Esophagus (tissue), 2 donors: ENCODE data around the gene E2F7. TPM values are rescaled to one million over a fixed set of nuclear protein-coding genes. Genes with fewer than 3 reads are reported as not detected.

Experiments
- H3K27ac ChIP-seq, 2 donors: one replicate each; pipeline ENCODE4 v1.5.1; 2013; ENCODE audit warnings: low read depth in 2 of 2, mild to moderate bottlenecking in 2 of 2, inconsistent platforms in 1 of 2, low read length in 1 of 2, moderate library complexity in 1 of 2
- H3K27me3 ChIP-seq, 2 donors: one replicate each; pipeline ENCODE4 v1.6.1; 2013; ENCODE audit warnings: low read length in 2 of 2, control low read depth in 1 of 2, mild to moderate bottlenecking in 1 of 2; ENCODE audit not compliant: insufficient read depth in 2 of 2, control insufficient read depth in 1 of 2
- H3K36me3 ChIP-seq, 2 donors: one replicate each; pipeline ENCODE4 v1.6.1; 2013; ENCODE audit warnings: low read length in 1 of 2; ENCODE audit not compliant: control insufficient read depth in 2 of 2, insufficient read depth in 2 of 2
- H3K4me1 ChIP-seq, 2 donors: one replicate each; pipeline ENCODE4 v1.6.1; 2013; ENCODE audit warnings: low read length in 1 of 2; ENCODE audit not compliant: control insufficient read depth in 2 of 2, insufficient read depth in 2 of 2
- H3K4me3 ChIP-seq, 2 donors: one replicate each; pipeline ENCODE4 v1.5.1; 2013; ENCODE audit warnings: low read length in 2 of 2, mild to moderate bottlenecking in 2 of 2, low read depth in 1 of 2, moderate library complexity in 1 of 2
- H3K9me3 ChIP-seq, 2 donors: one replicate each; pipeline ENCODE4 v1.6.1; 2013; ENCODE audit warnings: mild to moderate bottlenecking in 2 of 2, low read depth in 1 of 2, low read length in 1 of 2, moderate library complexity in 1 of 2; ENCODE audit not compliant: control insufficient read depth in 2 of 2, insufficient read depth in 1 of 2
- WGBS, 2 donors: extraction: QIAGEN DNeasy Blood & Tissue Kit; methylation state at CpG; one replicate each; pipeline ENCODE4 v1.1.7; 2013; 5-methylcytosine and 5-hydroxymethylcytosine counted together
- polyA plus RNA-seq, 2 donors: library from polyadenylated mRNA; stranded (reverse); fragments of 200-250 nt; gene quantifications; one replicate each; pipeline ENCODE4 v1.2.3, GENCODE V29; 2013
- donor health status: healthy with polysubstance abuse.
- donor health status: Bipolar disorder and iron deficiency.

Gene E2F7
- polyA plus RNA-seq, 2 donors = 1.1 to 1.5 TPM

DNA sequence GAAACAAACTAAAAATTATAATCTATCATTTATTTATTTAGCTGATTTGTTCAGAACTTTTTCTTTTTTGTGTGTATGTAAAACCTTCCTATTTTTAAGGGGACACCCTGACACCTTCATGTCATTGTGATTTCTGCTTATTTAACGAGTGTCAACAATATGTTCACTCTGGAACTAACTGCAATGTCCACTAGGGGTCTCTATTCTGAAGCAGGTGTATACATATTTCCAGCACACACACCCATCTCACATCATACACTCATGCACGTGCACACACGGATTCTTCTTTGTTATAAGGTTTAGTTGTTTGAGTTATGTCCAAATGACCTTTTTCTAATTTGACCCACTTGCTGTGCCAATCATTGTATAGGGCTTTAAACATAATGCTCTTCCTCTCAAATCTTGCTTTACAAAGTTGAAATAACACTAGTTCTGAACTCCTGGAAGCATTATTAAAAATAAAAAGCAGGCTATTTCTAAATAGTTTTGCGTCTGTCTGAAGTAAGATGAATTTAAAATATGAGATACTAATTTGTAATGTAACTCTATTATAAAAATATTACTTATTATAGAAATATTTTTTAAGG lies 15.5 kb downstream of the E2F7 start:
- no peak overlapping the region for H3K27ac ChIP-seq
- no peak overlapping the region for H3K4me3 ChIP-seq
- WGBS, 2 donors = 22 to 27% methylated on average over 4 of the region's 4 CpGs
- no peaks in the 10 kb centered on the region for H3K27me3 ChIP-seq
- no peaks in the 10 kb centered on the region for H3K4me1 ChIP-seq
- H3K36me3 ChIP-seq = no peaks in the 10 kb centered on the region
- no peaks in the 10 kb centered on the region for H3K9me3 ChIP-seq

DNA sequence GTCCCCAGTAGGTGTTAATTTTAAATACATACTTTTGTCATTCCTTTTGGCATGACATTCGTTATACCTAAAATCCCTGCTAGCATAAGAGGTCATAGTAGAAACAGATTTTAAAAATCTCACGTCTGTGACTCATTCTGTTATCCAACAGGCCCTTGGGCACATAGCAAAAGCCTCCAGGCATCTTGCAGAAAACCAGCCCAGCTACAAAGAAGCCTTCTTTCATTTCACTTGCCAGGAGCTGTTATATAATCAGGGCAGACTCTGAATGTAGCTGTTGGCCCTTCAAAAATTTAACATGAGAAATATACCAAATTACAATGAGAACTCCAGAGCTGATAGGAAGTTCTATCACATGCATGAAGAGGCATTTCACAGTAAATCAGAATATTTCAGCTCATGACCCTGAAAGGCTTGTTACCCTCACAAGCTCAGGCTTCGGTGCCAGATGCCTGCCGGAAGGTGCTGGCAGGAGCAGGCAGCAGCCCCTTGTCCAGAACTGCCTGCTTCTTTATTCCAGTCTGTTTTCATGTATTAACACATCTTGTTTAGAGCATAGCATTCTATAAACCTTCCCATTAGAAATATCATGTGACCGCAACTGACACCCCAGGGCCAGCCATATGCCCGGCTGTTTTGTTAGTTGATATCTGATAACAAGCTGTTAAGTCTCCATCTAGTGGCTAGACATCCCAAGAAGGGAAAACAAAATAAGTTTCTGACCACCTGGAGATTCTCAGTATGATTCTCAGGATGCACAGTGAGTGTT lies 17.8 kb downstream of the E2F7 start:
- Histone ChIP-seq H3K9me3 (no peaks in the 10 kb centered on the region), H3K27ac (no peak overlapping the region), H3K27me3 (no peaks in the 10 kb centered on the region), H3K4me3 (no peak overlapping the region), H3K4me1 (no peaks in the 10 kb centered on the region), H3K36me3 (peaks cover 0 to 3% of the 10 kb centered on the region in 2 donors)
- 69 to 73% methylated on average over 6 of the region's 6 CpGs for WGBS, 2 donors

DNA sequence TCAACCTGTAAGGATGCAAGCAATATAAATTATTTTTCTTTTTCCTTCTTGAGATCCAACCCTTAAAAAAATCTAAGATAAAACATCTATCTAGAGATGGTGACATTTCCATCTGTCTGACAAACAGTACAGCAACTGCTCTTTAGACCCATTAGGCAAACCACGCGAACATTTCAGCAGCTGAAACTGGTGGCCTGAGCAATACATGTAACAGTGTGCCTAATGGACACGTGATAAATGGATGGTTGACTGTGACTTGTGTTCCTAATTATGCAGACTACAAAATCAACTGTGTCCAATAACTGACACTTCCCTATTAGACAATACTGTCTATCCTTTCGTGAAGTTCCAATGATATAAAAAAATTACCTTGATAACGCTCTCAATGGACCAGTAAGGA lies 18.9 kb downstream of the E2F7 start:
- no peaks in the 10 kb centered on the region for H3K27me3 ChIP-seq
- H3K27ac ChIP-seq = no peak overlapping the region
- peaks cover 0 to 3% of the 10 kb centered on the region in 2 donors for H3K36me3 ChIP-seq
- no peak overlapping the region for H3K4me3 ChIP-seq
- H3K9me3 ChIP-seq = no peaks in the 10 kb centered on the region
- WGBS, 2 donors = 95 to 96% methylated on average over 5 of the region's 5 CpGs
- no peaks in the 10 kb centered on the region for H3K4me1 ChIP-seq

DNA sequence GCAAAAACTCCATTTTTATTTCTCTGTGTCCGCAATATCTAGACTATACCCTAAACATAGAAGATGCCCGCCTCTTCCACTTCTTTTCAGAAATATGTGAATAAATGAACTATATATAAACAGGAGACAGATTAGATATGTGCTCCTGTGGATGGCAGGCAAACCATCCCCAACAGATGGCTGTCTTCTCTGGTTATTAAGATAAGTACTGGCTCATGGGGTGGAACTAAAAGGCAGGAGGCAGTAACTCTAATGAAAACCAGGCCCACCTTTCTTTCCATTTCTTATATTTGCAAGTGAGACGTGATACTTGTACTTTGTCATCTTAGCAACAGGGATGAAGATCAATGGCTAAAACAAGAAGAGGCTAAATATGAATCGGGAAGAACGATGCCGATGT lies 20.2 kb downstream of the E2F7 start:
- Histone ChIP-seq H3K4me3 (no peak overlapping the region), H3K4me1 (no peaks in the 10 kb centered on the region), H3K27ac (no peak overlapping the region), H3K36me3 (peaks cover 0 to 3% of the 10 kb centered on the region in 2 donors), H3K27me3 (no peaks in the 10 kb centered on the region), H3K9me3 (no peaks in the 10 kb centered on the region)
- 88 to 91% methylated on average over 6 of the region's 6 CpGs for WGBS, 2 donors

DNA sequence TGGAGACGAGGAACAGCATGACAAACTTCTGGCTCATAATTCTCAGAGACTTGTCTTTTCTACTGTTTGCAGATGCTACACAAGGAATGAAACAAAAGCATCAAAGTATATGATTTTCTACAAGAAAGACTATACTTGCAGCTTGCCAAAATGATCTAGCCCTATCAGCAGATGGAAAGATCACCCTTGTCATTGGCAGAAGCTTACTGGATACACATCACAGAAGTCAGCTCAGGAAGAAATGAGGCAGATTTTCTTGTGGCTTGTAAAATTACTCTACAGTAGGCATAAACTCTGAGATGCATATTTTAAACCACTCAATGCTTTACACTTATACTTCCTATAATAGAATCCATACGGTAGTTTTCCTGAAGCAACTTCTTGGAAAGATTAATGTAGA lies 20.6 kb downstream of the E2F7 start:
- Histone ChIP-seq H3K4me3 (no peak overlapping the region), H3K9me3 (no peaks in the 10 kb centered on the region), H3K4me1 (no peaks in the 10 kb centered on the region), H3K27me3 (no peaks in the 10 kb centered on the region), H3K36me3 (peaks cover 0 to 3% of the 10 kb centered on the region in 2 donors), H3K27ac (no peak overlapping the region)
- WGBS, 2 donors = 80 to 82% methylated on average over 2 of the region's 2 CpGs

- WGBS, 2 donors = 96 to 98% methylated on average over 8 of the region's 8 CpGs
- H3K4me1 ChIP-seq = no peaks in the 10 kb centered on the region
- no peak overlapping the region for H3K4me3 ChIP-seq
- H3K36me3 ChIP-seq = peaks cover 0 to 3% of the 10 kb centered on the region in 2 donors
- no peak overlapping the region for H3K27ac ChIP-seq
- no peaks in the 10 kb centered on the region for H3K9me3 ChIP-seq
- H3K27me3 ChIP-seq = no peaks in the 10 kb centered on the region
Observed at GRCh38 chr12:77042833-77043232, 22.5 kb downstream of the E2F7 start.

- no peak overlapping the region for H3K4me3 ChIP-seq
- no peaks in the 10 kb centered on the region for H3K4me1 ChIP-seq
- H3K27ac ChIP-seq = no peak overlapping the region
- WGBS, 2 donors = 97 to 98% methylated on average over 4 of the region's 4 CpGs
- H3K36me3 ChIP-seq = peaks cover 0 to 3% of the 10 kb centered on the region in 2 donors
- H3K27me3 ChIP-seq = no peaks in the 10 kb centered on the region
- no peaks in the 10 kb centered on the region for H3K9me3 ChIP-seq
Observed at GRCh38 chr12:77040231-77040630, 25.1 kb downstream of the E2F7 start.

DNA sequence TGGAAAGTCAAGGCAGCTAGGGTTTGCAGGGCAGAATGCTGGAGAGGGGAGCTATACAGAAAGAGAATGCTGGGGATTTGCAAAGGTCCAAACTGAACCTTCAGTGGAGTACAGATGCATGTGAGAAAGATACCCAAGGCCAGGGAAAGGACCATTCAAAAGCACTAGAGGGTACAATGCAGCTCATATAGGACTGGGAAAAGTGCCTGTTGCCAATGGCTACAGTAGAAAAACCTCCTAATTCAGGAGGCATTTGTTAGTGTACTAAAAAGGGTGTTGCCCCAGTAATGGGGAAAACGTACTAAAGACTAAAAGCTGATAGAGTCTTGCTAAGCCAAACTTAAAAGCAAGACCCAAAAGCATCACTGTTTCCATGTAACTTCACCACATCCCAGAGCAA lies 30.1 kb downstream of the E2F7 start:
- H3K36me3 ChIP-seq = no peaks in the 10 kb centered on the region
- no peak overlapping the region for H3K27ac ChIP-seq
- H3K27me3 ChIP-seq = no peaks in the 10 kb centered on the region
- H3K9me3 ChIP-seq = no peaks in the 10 kb centered on the region
- 61 to 85% methylated on average over 1 of the region's 1 CpG for WGBS, 2 donors
- no peak overlapping the region for H3K4me3 ChIP-seq
- H3K4me1 ChIP-seq = no peaks in the 10 kb centered on the region

- WGBS, 2 donors = 90 to 92% methylated on average over 9 of the region's 9 CpGs
- no peaks in the 10 kb centered on the region for H3K27me3 ChIP-seq
- H3K4me1 ChIP-seq = no peaks in the 10 kb centered on the region
- H3K4me3 ChIP-seq = no peak overlapping the region
- no peak overlapping the region for H3K27ac ChIP-seq
- H3K9me3 ChIP-seq = no peaks in the 10 kb centered on the region
- peaks cover 0 to 2% of the 10 kb centered on the region in 2 donors for H3K36me3 ChIP-seq
Observed at GRCh38 chr12:77033658-77034536, 31.5 kb downstream of the E2F7 start.
